K562 (cell line): ENCODE data around the gene FRMD3. TPM values are rescaled to one million over a fixed set of nuclear protein-coding genes. Genes with fewer than 3 reads are reported as not detected.

Experiments used
- ATAC-seq: fragments of 200-7000 bp; cut with Tn5 transposase; 3 replicates; pipeline ENCODE4 v1.9.1; 2020; ENCODE audit warnings: moderate library complexity
- BruUV-seq: library from RNA; stranded (reverse); fragments of 400-500 nt; replicated peaks from 2 replicates; lab custom pipeline; 2021; lab: Mats Ljungman, UMichigan
- CTCF ChIA-PET: fragments of 300-600 bp; formaldehyde crosslinking; extraction: SDS; loops from one replicate; lab custom pipeline; 2021; ENCODE audit warnings: low intra/inter-chr PET ratio; lab: Yijun Ruan, JAX
- POLR2A ChIA-PET: fragments of 300-600, 350-650 bp; sonication (Branson Sonifier 250); formaldehyde crosslinking; extraction: SDS; loops from one replicate; lab custom pipeline; 2021; ENCODE audit warnings: antibody characterized with exemption, inconsistent platforms; lab: Yijun Ruan, JAX
- DNase-seq, 4 experiments: peaks; one replicate each; pipeline versions ENCODE4 v3.0.0 to v3.0.0-alpha.2; 2011 to 2018; ENCODE audit warnings: low spot score in 3 of 4, mixed read lengths in 3 of 4; ENCODE audit errors: extremely low read depth in 1 of 4
- FAIRE-seq: peaks from 2 replicates; lab custom pipeline; 2011; peaks lifted over from hg19 to GRCh38; lab: Jason Lieb, UNC
- H2AFZ ChIP-seq: 2 replicates; pipeline ENCODE4 v1.6.0; 2011; ENCODE audit warnings: low read depth, low read length, control low read depth, inconsistent platforms
- H3K27ac ChIP-seq: fragments of 200-600 bp; 3 replicates; pipeline ENCODE4 v1.8.0; 2011; ENCODE audit warnings: low read depth, mild to moderate bottlenecking, control low read depth, inconsistent platforms, low read length, moderate library complexity, mixed read lengths; ENCODE audit errors: extremely low read depth
- H3K27me3 ChIP-seq, 2 experiments: fragments of 300-600 bp in 1 of 2; 2 replicates in 1 of 2; 3 replicates in 1 of 2; pipeline versions ENCODE4 v1.6.0 to v1.8.0; 2011; ENCODE audit warnings: inconsistent platforms in 2 of 2, low read length in 2 of 2, mild to moderate bottlenecking in 1 of 2, mixed read lengths in 1 of 2, moderate library complexity in 1 of 2; ENCODE audit not compliant: control insufficient read depth in 2 of 2, insufficient read depth in 2 of 2
- H3K36me3 ChIP-seq: fragments of 300-600 bp; 3 replicates; pipeline ENCODE4 v1.8.0; 2011; ENCODE audit warnings: mild to moderate bottlenecking, low read length, inconsistent platforms; ENCODE audit not compliant: control insufficient read depth, insufficient read depth
- H3K4me1 ChIP-seq, 2 experiments: fragments of 200-600 bp in 1 of 2; replicated peaks in 1 of 2; 2 replicates in 1 of 2; 3 replicates in 1 of 2; pipeline versions ENCODE4 v1.5.1 to v1.8.0; 2011; ENCODE audit warnings: inconsistent platforms in 2 of 2, low read length in 2 of 2, mild to moderate bottlenecking in 1 of 2, mixed read lengths in 1 of 2, moderate library complexity in 1 of 2; ENCODE audit not compliant: control insufficient read depth in 2 of 2, insufficient read depth in 2 of 2
- H3K4me2 ChIP-seq: 2 replicates; pipeline ENCODE4 v1.6.1; 2011; ENCODE audit warnings: low read length, control low read depth, inconsistent platforms, mixed read lengths; ENCODE audit not compliant: insufficient read depth
- H3K4me3 ChIP-seq: fragments of 200-600 bp; sonication (generic), shearing (Covaris generic); 2 replicates; pipeline ENCODE4 v1.5.1; 2016; ENCODE audit warnings: control low read depth, inconsistent platforms
- H3K79me2 ChIP-seq: fragments of 200-600 bp; 3 replicates; pipeline ENCODE4 v1.8.0; 2011; ENCODE audit warnings: low read length, inconsistent platforms; ENCODE audit not compliant: control insufficient read depth, insufficient read depth
- H3K9ac ChIP-seq, 2 experiments: 2 replicates each; pipeline versions ENCODE4 v1.6.0 to v1.6.1; 2011; ENCODE audit warnings: low read depth in 2 of 2, low read length in 2 of 2, control low read depth in 1 of 2, inconsistent platforms in 1 of 2, mild to moderate bottlenecking in 1 of 2, mixed read lengths in 1 of 2; ENCODE audit not compliant: insufficient read depth in 1 of 2
- H3K9me1 ChIP-seq: one replicate; pipeline ENCODE4 v1.6.0; 2011; ENCODE audit warnings: inconsistent platforms, mild to moderate bottlenecking, low read length, moderate library complexity; ENCODE audit not compliant: control insufficient read depth, insufficient read depth
- H3K9me3 ChIP-seq: replicated peaks from 2 replicates; pipeline ENCODE4 v1.5.1; 2011; ENCODE audit warnings: low read depth, low read length, inconsistent platforms; ENCODE audit not compliant: control insufficient read depth, insufficient read depth
- H4K20me1 ChIP-seq: replicated peaks from 2 replicates; pipeline ENCODE4 v1.6.1; 2011; ENCODE audit warnings: low read length, inconsistent platforms, mixed read lengths; ENCODE audit not compliant: control insufficient read depth, insufficient read depth
- ARID3A ChIP-seq: IDR thresholded peaks from 2 replicates; pipeline ENCODE4 v1.6.1; 2012; ENCODE audit warnings: low read depth, low read length, improper control_type of control experiment, borderline replicate concordance
- FOXA1 ChIP-seq: fragments of 450-650 bp; IDR thresholded peaks from 2 replicates; pipeline ENCODE4 v1.6.1; 2016; ENCODE audit warnings: mild to moderate bottlenecking, borderline replicate concordance
- FUS ChIP-seq: fragments of 200-400 bp; formaldehyde crosslinking; optimal IDR thresholded peaks from 2 replicates; pipeline ENCODE3; 2017; ENCODE audit warnings: low read depth, low read length
- HDAC2 ChIP-seq: fragments of 450-650 bp; IDR thresholded peaks from 2 replicates; pipeline ENCODE4 v1.6.1; 2016; ENCODE audit warnings: mild to moderate bottlenecking
- NCOR1 ChIP-seq: fragments of 450-650 bp; IDR thresholded peaks from 2 replicates; pipeline ENCODE4 v1.6.1; 2016; ENCODE audit warnings: mild to moderate bottlenecking, moderate library complexity
- NR2F6 ChIP-seq: fragments of 450-650 bp; formaldehyde crosslinking; IDR thresholded peaks from 2 replicates; pipeline ENCODE4 v1.4.0; 2020; ENCODE audit warnings: mild to moderate bottlenecking
- ZNF174 ChIP-seq: fragments of 250-450 bp; sonication (Bioruptor Pico); IDR thresholded peaks from 2 replicates; pipeline ENCODE4 v1.4.0; 2020; ENCODE audit warnings: mild to moderate bottlenecking
- ZNF407 ChIP-seq: fragments of 450-650 bp; IDR thresholded peaks from 2 replicates; pipeline ENCODE4 v1.6.1; 2016; ENCODE audit warnings: low read depth
- ZNF444 ChIP-seq: fragments of 250-450 bp; sonication (Bioruptor Pico); IDR thresholded peaks from 2 replicates; pipeline ENCODE4 v1.4.0; 2020; ENCODE audit warnings: mild to moderate bottlenecking, moderate library complexity
- WGBS: fragments of 100-300 bp; shearing (Covaris generic); methylation state at CpG from one replicate; pipeline ENCODE4 v1.1.6; 2016; ENCODE audit warnings: low coverage, mixed read lengths; ENCODE audit not compliant: insufficient coverage; ENCODE audit errors: missing lambda C conversion rate; 5-methylcytosine and 5-hydroxymethylcytosine counted together
- in situ Hi-C: fragments of 300-500 bp; cut with MboI; formaldehyde crosslinking; loops from 4 replicates; pipeline ENCODE4 v1.15.0; 2018; ENCODE audit warnings: inconsistent platforms, mixed read lengths
- intact Hi-C: fragments of 100-400 bp; cut with micrococcal nuclease; formaldehyde crosslinking; loops from 2 replicates; pipeline ENCODE4 v1.14.2; 2022
- polyA plus RNA-seq, 8 experiments: library from polyadenylated mRNA; depleted of rRNA in 4 of 8; stranded (reverse) in 5 of 8; unstranded in 3 of 8; fragments of >200 nt; fragmentation: Nextera tagmentation in 2 of 8; fragmentation: Illumina TruSeq in 1 of 8; extraction: Ambion mirVana in 2 of 8; extraction: Trizol in 1 of 8; gene quantifications; 2 replicates each; pipeline versions ENCODE4 v1.2.1 to v1.2.3, GENCODE V29; 2011 to 2014; ENCODE audit warnings: inconsistent platforms in 1 of 8, missing spikeins in 1 of 8
- total RNA-seq, 7 experiments: library from RNA; depleted of rRNA in 6 of 7; stranded (reverse); fragments of >200 nt in 6 of 7; fragmentation: Illumina TruSeq in 2 of 7; extraction: Trizol in 2 of 7; gene quantifications; 2 replicates each; pipeline versions ENCODE4 v1.2.1 to v1.2.3, GENCODE V29; 2011 to 2021; ENCODE audit warnings: low replicate concordance in 1 of 7

Gene FRMD3
- total and polyA plus RNA-seq, 9 of the 15 experiments (the other 6 are each of a cell fraction or from before 2014, with no cell fraction given) = 0.09 to 0.51 (median 0.21) TPM

- H3K4me3 ChIP-seq = no peak overlapping the region
- intact Hi-C loops (no loop called here), in situ Hi-C loops (no loop called here)
- BruUV-seq = no TSS peak
- POLR2A ChIA-PET = no interaction called here
- no peak overlapping the region for H2AFZ ChIP-seq
- FAIRE-seq (no peak), DNase-seq (no peak), ATAC-seq (no peak)
- no peaks in the 10 kb centered on the region for H3K79me2 ChIP-seq
- no peak overlapping the region for H3K9ac ChIP-seq
- H3K27ac ChIP-seq = no peak overlapping the region
- H3K9me1 ChIP-seq = no peaks in the 10 kb centered on the region
- H3K27me3 ChIP-seq = no peaks in the 10 kb centered on the region
- no peaks in the 10 kb centered on the region for H3K4me1 ChIP-seq
- H3K36me3 ChIP-seq = no peaks in the 10 kb centered on the region
- no peaks in the 10 kb centered on the region for H4K20me1 ChIP-seq
- no peak overlapping the region for H3K4me2 ChIP-seq
- no peak for TF ChIP-seq ZNF444 (CRISPR knock-in tag)
- TF ChIP-seq HDAC2 = no peak
- TF ChIP-seq FOXA1 = no peak
- TF ChIP-seq NR2F6 = no peak
- TF ChIP-seq FUS = no peak
- no peak for TF ChIP-seq ZNF407
- no peak for TF ChIP-seq ARID3A
- TF ChIP-seq NCOR1 = no peak
- TF ChIP-seq ZNF174 = no peak
- CTCF ChIA-PET = no interaction called here
- WGBS = 11% methylated on average over 2 of the region's 2 CpGs
- no peaks in the 10 kb centered on the region for H3K9me3 ChIP-seq
Observed at GRCh38 chr9:83483223-83483622, 55.0 kb downstream of the FRMD3 start.
